ENCODE results near the gene GON7.
A peak's percentile ranks its signal among the peaks of the same experiment; 100 is the strongest.

The GON7 gene

GRCh38 chr14:93220509-93220908, 13.6 kb upstream of the GON7 start:
- H3K36me3 Mint-ChIP-seq (ENCODE audit: low read depth), result peaks cover 96% of the 10 kb centered on the region
- no peak overlapping the region for H3K4me3 Mint-ChIP-seq
- H3K27ac Mint-ChIP-seq, result no peak overlapping the region
- intact Hi-C loops (cut with micrococcal nuclease), result no loop called here
- H3K9me3 Mint-ChIP-seq, result no peaks in the 10 kb centered on the region
- H3K4me1 Mint-ChIP-seq (ENCODE audit: low read depth), result no peaks in the 10 kb centered on the region
- H3K27me3 Mint-ChIP-seq, result no peaks in the 10 kb centered on the region

GRCh38 chr14:93219103-93219726, 12.3 kb upstream of the GON7 start:
- Mint-ChIP-seq H3K27ac (no peak overlapping the region), H3K9me3 (no peaks in the 10 kb centered on the region), H3K27me3 (no peaks in the 10 kb centered on the region), H3K4me1 (ENCODE audit: low read depth) (no peaks in the 10 kb centered on the region), H3K36me3 (ENCODE audit: low read depth) (peaks cover 92% of the 10 kb centered on the region), H3K4me3 (no peak overlapping the region)
- intact Hi-C loops (cut with micrococcal nuclease), result no loop called here

- Mint-ChIP-seq H3K4me3 (no peak overlapping the region), H3K9me3 (no peaks in the 10 kb centered on the region), H3K36me3 (ENCODE audit: low read depth) (peaks cover 81% of the 10 kb centered on the region), H3K27me3 (no peaks in the 10 kb centered on the region), H3K27ac (no peak overlapping the region), H3K4me1 (ENCODE audit: low read depth) (no peaks in the 10 kb centered on the region)
- intact Hi-C loops (cut with micrococcal nuclease), result no loop called here
These were observed 7.7 kb upstream of the GON7 start for GRCh38 chr14:93214598-93214997.

- Mint-ChIP-seq H3K27me3 (no peaks in the 10 kb centered on the region), H3K4me1 (ENCODE audit: low read depth) (peaks cover 18% of the 10 kb centered on the region), H3K27ac (no peak overlapping the region), H3K4me3 (no peak overlapping the region), H3K36me3 (ENCODE audit: low read depth) (peaks cover 63% of the 10 kb centered on the region), H3K9me3 (no peaks in the 10 kb centered on the region)
- intact Hi-C loops (cut with micrococcal nuclease), result no loop called here
These were observed 5.6 kb upstream of the GON7 start for GRCh38 chr14:93212432-93212831.

GRCh38 chr14:93207468-93208308, 823 bp upstream of the GON7 start:
- Mint-ChIP-seq H3K27ac (peak overlapping the region; percentile 90), H3K4me1 (ENCODE audit: low read depth) (peaks cover 49% of the 10 kb centered on the region)
- intact Hi-C loops (cut with micrococcal nuclease), result loop anchor here (1.0 to 5.0 kb wide), 3 partner anchors 22 to 325 kb away; partner anchors contain the start of genes BTBD7 and LYSET

GRCh38 chr14:93201155-93201704, 5.6 kb downstream of the GON7 start:
- H3K4me3 Mint-ChIP-seq, result no peak overlapping the region
- H3K9me3 Mint-ChIP-seq, result no peaks in the 10 kb centered on the region
- H3K36me3 Mint-ChIP-seq (ENCODE audit: low read depth), result peaks cover 14% of the 10 kb centered on the region
- intact Hi-C loops (cut with micrococcal nuclease), result no loop called here
- peaks cover 26% of the 10 kb centered on the region for H3K4me1 Mint-ChIP-seq (ENCODE audit: low read depth)
- H3K27ac Mint-ChIP-seq, result no peak overlapping the region
- no peaks in the 10 kb centered on the region for H3K27me3 Mint-ChIP-seq

More at GRCh38 chr14:93207468-93208308, 823 bp upstream of the GON7 start:
- Mint-ChIP-seq H3K9me3 (no peaks in the 10 kb centered on the region), H3K36me3 (ENCODE audit: low read depth) (peaks cover 33% of the 10 kb centered on the region), H3K27me3 (no peaks in the 10 kb centered on the region), H3K4me3 (peak overlapping the region; percentile 99)

- H3K27me3 Mint-ChIP-seq, result no peaks in the 10 kb centered on the region
These were observed 6.3 kb downstream of the GON7 start for GRCh38 chr14:93200553-93200952.

GRCh38 chr14:93199031-93199430, 7.8 kb downstream of the GON7 start:
- Mint-ChIP-seq H3K9me3 (no peaks in the 10 kb centered on the region), H3K27ac (no peak overlapping the region), H3K27me3 (no peaks in the 10 kb centered on the region), H3K4me3 (no peak overlapping the region), H3K4me1 (ENCODE audit: low read depth) (peaks cover 4% of the 10 kb centered on the region), H3K36me3 (ENCODE audit: low read depth) (peaks cover 14% of the 10 kb centered on the region)
- intact Hi-C loops (cut with micrococcal nuclease), result no loop called here

More at GRCh38 chr14:93200553-93200952, 6.3 kb downstream of the GON7 start:
- no peaks in the 10 kb centered on the region for H3K9me3 Mint-ChIP-seq
- peaks cover 14% of the 10 kb centered on the region for H3K36me3 Mint-ChIP-seq (ENCODE audit: low read depth)
- intact Hi-C loops (cut with micrococcal nuclease), result no loop called here
- no peak overlapping the region for H3K27ac Mint-ChIP-seq
- H3K4me3 Mint-ChIP-seq, result no peak overlapping the region
- peaks cover 19% of the 10 kb centered on the region for H3K4me1 Mint-ChIP-seq (ENCODE audit: low read depth)

GRCh38 chr14:93195316-93195999, 11.4 kb downstream of the GON7 start:
- peaks cover 4% of the 10 kb centered on the region for H3K4me1 Mint-ChIP-seq (ENCODE audit: low read depth)
- H3K27ac Mint-ChIP-seq, result no peak overlapping the region
- H3K9me3 Mint-ChIP-seq, result no peaks in the 10 kb centered on the region
- H3K27me3 Mint-ChIP-seq, result no peaks in the 10 kb centered on the region
- no peak overlapping the region for H3K4me3 Mint-ChIP-seq
- intact Hi-C loops (cut with micrococcal nuclease), result no loop called here
- peaks cover 14% of the 10 kb centered on the region for H3K36me3 Mint-ChIP-seq (ENCODE audit: low read depth)

- Mint-ChIP-seq H3K27ac (no peak overlapping the region), H3K9me3 (no peaks in the 10 kb centered on the region), H3K4me3 (no peak overlapping the region), H3K36me3 (ENCODE audit: low read depth) (peaks cover 59% of the 10 kb centered on the region), H3K27me3 (no peaks in the 10 kb centered on the region), H3K4me1 (ENCODE audit: low read depth) (peaks cover 32% of the 10 kb centered on the region)
- intact Hi-C loops (cut with micrococcal nuclease), result no loop called here
These were observed 19.9 kb downstream of the GON7 start for GRCh38 chr14:93186956-93187355.

- Mint-ChIP-seq H3K27ac (peak overlapping the region; percentile 90), H3K27me3 (no peaks in the 10 kb centered on the region), H3K4me1 (ENCODE audit: low read depth) (peaks cover 32% of the 10 kb centered on the region), H3K9me3 (no peaks in the 10 kb centered on the region), H3K4me3 (peak overlapping the region; percentile 63), H3K36me3 (ENCODE audit: low read depth) (peaks cover 60% of the 10 kb centered on the region)
- intact Hi-C loops (cut with micrococcal nuclease), result no loop called here
These were observed 20.4 kb downstream of the GON7 start for GRCh38 chr14:93186466-93186865.

GRCh38 chr14:93185349-93185720, 21.5 kb downstream of the GON7 start:
- H3K36me3 Mint-ChIP-seq (ENCODE audit: low read depth), result peaks cover 58% of the 10 kb centered on the region
- H3K27me3 Mint-ChIP-seq, result no peaks in the 10 kb centered on the region
- peak overlapping the region; percentile 90 for H3K27ac Mint-ChIP-seq
- no peaks in the 10 kb centered on the region for H3K9me3 Mint-ChIP-seq
- intact Hi-C loops (cut with micrococcal nuclease), result loop anchor here (1.0 kb wide), 1 partner anchor 22 kb away; the partner anchor contains the start of genes GON7 and UBR7
- peak overlapping the region; percentile 86 for H3K4me3 Mint-ChIP-seq
- peaks cover 27% of the 10 kb centered on the region for H3K4me1 Mint-ChIP-seq (ENCODE audit: low read depth)

GRCh38 chr14:93184391-93185348, 22.2 kb downstream of the GON7 start, which contains the start of the genes LYSET and MOAP1:
Gene LYSET, plus strand, starts transcription at chr14:93185317. Its CDS starts 89 bp downstream, at chr14:93185406.
Gene MOAP1, minus strand, starts transcription at chr14:93184897. Its CDS starts 655 bp downstream, at chr14:93184242.
- Mint-ChIP-seq H3K27ac (peak within 1 kb of the TSS; percentile 90), H3K4me3 (peak within 1 kb of the TSS; percentile 86), H3K9me3 (no peaks in the 10 kb centered on the region), H3K4me1 (ENCODE audit: low read depth) (peaks cover 26% of the 10 kb centered on the region), H3K36me3 (ENCODE audit: low read depth) (peaks cover 51% of the 10 kb centered on the region), H3K27me3 (no peaks in the 10 kb centered on the region)
- intact Hi-C loops (cut with micrococcal nuclease), result loop anchor here (1.0 kb wide), 1 partner anchor 23 kb away; the partner anchor contains the start of genes GON7 and UBR7
